ENCODE measurements around the gene ANKRD35.
"Not testable (repeated sequence)": the region's sequence is repeated elsewhere in the genome, so short reads cannot be mapped to it uniquely, and the experiment has no call there.

The ANKRD35 gene, protein sequence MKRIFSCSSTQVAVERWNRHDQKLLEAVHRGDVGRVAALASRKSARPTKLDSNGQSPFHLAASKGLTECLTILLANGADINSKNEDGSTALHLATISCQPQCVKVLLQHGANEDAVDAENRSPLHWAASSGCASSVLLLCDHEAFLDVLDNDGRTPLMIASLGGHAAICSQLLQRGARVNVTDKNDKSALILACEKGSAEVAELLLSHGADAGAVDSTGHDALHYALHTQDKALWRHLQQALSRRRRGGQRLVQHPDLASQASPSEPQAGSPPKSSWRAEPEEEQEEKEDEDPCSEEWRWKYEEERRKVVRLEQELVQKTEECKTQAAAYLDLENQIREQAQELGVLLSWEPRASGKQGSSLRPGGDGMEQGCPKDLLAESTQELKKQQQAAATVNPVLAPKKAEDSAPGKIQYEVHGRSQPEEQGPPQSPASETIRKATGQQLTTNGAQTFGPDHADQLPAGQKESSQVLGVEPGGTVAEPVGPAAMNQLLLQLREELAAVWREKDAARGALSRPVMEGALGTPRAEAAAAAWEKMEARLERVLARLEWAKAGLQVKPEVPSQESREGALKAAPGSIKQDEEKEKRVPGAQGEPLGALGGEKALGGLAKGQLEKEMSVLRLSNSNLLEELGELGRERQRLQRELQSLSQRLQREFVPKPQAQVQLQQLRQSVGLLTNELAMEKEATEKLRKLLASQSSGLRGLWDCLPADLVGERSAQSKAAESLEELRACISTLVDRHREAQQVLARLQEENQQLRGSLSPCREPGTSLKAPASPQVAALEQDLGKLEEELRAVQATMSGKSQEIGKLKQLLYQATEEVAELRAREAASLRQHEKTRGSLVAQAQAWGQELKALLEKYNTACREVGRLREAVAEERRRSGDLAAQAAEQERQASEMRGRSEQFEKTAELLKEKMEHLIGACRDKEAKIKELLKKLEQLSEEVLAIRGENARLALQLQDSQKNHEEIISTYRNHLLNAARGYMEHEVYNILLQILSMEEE

DNA sequence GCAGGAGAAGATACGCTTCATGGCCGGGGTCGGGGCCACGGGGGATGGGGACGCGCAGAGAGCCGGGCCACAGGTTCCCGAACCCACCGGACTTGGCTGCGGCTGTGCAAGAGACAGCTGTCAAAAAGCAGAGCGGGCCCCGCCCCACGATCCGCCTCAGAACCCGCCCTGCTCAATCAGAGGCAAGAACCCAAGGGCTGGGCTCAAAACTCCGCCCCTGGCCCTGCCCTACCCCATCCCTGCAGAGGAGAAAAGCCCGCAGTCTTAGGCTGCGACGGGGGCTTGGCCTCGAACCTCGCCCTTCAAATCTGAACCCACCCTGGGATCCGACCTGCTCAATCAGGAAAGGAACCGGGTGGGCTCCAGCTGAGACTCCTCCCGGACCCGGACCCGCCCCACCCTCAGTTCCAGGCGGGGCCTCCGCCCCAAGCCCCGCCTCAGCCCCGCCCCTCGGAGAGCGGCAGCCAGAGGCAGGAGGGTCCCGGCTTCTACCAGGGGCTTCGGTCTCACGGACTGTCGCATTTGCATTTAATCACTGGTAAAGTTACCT, at the start of gene ANKRD35:
Gene ANKRD35 (minus strand): TSS at position 129 of the 550 bp plus-strand sequence. CDS start 108 bp downstream, at position 21.
- DNase-seq: peak; percentile 94

DNA sequence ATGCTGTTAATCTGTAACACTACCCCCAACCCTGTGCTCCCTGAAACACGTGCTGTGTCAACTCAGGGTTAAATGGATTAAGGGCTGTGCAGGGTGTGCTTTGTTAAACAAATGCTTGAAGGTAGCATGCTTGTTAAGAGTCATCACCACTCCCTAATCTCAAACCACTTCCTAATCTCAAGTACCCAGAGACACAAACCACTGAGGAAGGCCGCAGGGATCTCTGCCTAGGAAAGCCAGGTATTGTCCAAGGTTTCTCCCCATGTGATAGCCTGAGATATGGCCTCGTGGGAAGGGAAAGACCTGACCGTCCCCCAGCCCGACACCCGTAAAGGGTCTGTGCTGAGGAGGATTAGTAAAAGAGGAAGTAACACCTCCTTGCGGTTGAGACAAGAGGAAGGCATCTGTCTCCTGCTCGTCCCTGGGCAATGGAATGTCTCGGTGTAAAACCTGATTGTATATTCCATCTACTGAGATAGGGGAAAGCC, 46.9 kb upstream of the ANKRD35 start:
- peak; percentile 84 for DNase-seq

DNA sequence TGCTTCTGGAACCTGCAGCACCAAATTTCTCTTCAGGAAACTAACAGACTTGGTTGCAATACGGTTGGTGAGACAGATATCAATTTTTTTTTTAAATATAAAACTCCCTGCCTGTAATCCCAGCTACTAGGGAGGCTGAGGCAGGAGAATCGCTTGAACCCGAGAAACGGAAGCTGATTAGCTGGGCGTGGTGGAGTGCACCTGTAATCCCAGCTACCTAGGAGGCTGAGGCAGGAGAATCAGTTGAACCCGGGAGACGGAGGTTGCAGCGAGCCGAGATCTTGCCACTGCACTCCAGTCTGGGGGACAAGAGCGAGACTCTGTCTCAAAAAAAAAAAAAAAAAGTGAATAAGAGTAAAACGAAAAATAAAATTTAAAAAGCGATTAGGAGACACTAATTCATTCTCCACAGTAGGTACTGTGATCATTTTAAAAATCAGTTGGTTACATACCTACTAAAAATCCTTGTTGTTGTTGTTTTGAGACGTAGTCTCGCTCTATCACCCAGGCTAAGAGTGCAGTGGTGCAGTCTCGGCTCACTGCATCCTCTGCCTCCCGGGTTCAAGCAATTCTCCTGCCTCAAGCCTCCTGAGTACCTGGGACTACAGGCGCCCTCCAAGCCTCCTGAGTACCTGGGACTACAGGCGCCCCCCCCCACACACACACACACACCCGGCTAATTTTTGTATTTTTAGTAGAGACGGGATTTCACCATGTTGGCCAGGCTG, 42.4 kb upstream of the ANKRD35 start:
- DNase-seq: no peak

DNA sequence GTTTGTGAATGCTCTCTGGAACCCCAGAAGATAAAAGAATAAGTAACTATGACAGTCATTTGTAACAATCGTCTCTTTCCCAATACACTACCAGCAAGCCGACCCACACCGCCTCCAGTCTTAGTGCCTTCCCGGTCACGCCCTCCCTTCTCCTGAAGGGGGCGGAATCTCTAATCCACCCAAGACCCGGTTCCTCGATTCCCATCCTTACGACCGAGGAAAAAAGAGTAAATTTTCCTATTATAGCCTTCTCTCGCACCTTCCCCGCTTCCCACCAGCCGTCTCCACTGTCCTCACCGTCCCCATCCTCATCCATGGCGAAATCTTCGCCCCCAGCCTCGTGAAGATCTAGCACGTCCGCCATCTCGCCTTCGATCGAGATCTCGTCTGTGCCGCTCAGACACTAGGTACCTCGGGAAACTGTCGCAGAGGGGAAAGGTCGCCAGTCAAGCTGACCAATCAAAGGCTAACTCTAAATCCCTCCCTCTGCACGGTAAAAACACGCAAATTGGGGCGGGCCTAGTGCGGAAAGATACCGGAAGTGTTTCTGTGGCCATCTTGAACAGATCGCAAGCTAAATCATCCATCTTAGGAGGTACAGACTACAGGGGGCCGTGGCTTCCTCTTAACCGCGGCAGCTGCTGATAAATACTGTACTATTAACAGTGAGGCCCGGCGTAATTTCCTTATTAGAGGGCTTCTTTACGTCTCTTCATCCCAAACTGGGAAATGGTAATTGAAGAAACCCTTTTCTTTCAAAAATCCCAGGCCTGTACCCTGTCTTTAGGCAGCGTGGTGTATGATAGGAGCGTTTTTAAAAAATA, 41.6 kb upstream of the ANKRD35 start, which contains the start of gene RBM8A:
Gene RBM8A (minus strand): TSS at position 422 of the 824 bp plus-strand sequence. CDS start 58 bp downstream, at position 364.
- DNase-seq: peak; percentile 100

DNA sequence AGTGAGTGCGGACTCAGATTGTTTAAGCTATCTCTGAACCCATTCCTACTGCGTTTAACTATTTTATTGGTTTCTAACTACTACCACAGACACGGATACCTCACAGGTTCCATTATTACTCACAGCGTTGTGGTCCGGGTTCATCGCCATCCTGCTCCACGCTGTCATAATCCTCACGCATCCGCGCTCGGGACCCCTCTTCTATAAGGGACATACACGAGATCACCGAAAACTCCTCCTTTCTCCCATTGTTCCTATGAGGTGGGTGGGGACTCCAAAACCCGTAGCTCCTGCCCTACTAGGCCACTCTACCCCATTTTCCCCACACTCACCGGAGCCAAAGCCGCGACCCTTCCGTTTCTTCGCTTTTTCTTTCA, 41.0 kb upstream of the ANKRD35 start:
- no peak for DNase-seq

DNA sequence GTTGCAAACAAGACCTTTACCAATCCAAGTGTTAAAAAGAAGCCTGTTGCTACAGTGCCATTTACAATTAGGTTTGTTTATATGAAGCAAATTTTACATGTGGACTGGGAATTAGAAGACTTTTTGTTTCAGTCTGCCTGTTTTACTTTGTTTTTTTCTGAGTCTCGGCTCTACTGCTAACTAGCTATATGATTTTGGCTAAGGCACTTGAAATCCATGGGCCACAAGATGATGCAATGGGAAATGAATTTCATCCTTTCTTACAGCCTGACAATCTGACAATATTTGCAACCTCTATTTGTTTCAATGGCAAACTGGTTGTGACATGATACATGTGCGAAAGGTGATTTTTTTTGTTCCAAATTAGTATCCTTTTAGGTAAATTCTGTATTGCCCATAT, 36.6 kb upstream of the ANKRD35 start:
- peak; percentile 17 for DNase-seq

DNA sequence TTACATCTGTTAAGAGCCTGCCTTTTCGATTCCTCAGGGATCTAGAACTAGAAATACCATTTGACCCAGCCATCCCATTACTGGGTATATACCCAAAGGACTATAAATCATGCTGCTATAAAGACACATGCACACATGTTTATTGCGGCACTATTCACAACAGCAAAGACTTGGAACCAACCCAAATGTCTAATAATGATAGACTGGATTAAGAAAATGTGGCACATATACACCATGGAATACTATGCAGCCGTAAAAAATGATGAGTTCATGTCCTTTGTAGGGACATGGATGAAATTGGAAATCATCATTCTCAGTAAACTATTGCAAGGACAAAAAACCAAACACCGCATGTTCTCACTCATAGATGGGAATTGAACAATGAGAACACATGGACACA, 34.6 kb upstream of the ANKRD35 start:
- DNase-seq: not testable (repeated sequence)

DNA sequence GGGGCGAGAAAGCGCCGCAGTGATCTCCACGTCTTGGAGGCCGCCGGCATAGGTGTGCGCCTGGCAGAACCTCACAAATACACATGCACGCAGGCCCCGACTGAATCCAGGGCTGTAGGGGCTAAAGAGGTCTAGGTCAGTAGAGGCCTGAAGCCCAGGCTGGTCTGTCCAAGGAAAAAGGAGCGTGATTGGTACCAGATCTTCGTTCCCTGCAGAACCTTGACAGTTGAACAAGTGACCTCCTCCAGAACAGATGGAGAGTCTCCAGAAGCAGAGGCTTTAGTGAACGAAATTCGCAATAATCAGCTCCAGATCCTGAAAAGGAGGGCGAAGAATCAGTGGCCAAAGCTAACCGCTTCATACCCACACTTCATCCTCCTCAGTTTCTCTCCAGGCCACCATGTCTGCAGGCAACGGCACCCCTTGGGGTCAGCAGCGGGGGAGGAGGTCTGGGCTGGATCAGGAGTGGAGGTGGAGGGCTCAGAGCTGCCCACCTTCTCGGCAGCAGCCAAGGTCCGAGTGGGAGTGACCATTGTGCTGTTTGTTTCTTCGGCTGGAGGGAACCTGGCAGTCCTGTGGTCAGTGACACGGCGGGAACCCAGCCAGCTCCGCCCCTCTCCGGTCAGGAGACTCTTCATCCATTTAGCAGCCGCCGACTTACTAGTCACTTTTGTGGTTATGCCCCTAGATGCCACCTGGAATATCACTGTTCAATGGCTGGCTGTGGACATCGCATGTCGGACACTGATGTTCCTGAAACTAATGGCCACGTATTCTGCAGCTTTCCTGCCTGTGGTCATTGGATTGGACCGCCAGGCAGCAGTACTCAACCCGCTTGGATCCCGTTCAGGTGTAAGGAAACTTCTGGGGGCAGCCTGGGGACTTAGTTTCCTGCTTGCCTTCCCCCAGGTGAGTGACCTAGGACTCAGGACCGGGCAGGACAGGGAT, 33.6 kb upstream of the ANKRD35 start:
- DNase-seq: peak; percentile 71

DNA sequence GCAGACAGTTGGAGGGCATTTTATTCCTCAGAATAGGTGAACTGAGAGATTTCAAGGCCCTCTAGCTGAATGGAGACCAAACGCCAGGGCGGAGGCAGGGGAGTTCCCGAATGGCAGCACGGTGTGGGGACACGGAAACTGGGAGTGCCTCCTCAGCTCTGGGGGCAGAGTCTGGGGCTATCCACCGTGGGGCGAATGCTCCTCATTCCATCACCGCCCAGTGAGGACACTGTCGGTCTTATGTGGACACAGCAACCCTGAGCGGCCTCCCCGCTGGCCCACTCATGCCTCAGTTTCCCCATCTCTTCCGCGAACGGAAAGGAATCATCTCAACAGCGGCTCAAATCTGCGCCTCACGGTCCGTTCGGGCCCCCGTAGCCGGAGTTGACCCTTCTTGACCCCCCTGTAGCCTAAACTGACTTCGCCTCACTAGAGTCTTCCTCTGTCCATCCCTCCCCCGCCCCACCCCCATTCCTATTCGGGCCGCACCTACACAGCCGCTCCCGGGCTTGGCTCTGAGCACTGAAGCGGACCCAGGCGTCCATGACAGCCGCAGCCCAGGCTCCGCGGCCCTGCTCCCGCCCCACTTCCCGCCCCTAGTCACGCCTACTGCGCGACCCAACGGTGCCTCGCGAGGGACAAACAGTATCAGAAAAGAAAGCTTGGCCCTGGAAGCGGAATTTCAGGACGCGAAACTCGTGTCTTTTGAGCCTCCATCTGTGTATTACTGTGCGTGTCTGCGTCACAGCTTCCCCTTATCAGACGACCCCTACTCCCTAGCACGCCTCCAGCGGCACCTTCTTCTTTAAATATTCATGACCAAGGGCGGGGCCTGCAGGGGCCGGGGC, 32.7 kb upstream of the ANKRD35 start, which contains the start of gene PEX11B:
Gene PEX11B (minus strand): TSS at position 574 of the 848 bp plus-strand sequence. CDS start 29 bp downstream, at position 545.
- peak; percentile 96 for DNase-seq

DNA sequence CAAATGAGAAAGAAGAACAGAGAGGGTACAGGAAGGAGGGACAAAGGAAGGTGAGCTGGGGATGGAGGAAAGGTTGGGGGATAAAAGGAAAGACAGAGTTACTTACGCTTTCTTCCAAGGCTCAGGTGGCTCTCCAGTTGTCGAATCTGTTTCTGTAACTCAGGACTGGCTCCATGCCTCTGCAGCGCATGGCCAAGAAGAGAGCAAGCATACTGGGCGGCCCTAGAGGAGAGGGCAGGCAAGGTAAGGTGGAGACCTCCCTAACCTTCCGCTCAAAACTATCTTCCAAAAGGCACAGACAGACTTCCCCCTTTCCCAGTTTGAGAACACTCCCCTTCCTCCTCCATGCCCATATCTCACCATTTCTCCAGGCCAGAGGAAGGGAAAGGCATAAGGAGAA, 31.9 kb upstream of the ANKRD35 start:
- no peak for DNase-seq

DNA sequence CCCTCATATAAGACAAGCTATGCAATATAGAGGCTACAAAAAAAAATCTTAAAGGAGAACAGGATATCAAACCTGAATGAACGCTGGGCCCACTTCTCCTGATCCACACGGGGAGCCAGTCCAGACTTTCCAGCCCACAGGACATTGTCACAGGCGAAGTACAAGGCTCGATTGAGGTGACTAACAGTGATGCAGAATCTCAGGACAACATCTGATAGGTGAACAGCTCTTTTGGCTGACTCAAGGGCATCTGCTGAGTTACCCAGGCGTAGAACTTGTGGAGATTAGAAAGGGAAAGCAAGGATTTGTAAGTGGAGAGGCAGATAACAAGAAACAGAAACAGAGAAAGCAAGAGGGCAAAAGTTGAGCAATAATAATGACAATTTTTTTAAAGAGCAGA, 31.1 kb upstream of the ANKRD35 start:
- DNase-seq: no peak

DNA sequence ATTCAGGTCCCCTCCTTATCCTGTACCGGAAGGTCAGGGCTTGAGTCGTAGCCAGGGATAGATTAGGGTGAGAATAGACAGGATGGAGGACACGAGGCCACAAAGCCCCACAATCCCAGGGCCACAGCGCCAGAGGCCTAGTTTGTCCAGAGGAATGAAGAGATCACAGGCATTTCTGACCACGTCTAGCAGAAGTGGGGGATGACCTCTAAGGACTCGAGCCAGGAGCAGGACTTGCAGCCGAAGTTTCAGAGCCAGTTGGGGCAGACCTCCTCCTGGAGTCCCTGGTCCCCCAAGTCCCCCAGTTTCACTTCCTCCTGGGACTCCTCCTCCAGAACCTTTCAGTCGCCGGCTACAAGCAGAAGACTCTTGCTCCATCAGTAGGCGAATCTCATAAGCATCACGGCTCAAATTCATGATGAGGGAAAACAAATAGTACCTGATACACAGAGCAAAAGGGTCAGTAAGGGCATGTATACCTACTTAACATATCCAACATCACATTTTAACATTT, 26.5 kb upstream of the ANKRD35 start:
- DNase-seq: no peak

DNA sequence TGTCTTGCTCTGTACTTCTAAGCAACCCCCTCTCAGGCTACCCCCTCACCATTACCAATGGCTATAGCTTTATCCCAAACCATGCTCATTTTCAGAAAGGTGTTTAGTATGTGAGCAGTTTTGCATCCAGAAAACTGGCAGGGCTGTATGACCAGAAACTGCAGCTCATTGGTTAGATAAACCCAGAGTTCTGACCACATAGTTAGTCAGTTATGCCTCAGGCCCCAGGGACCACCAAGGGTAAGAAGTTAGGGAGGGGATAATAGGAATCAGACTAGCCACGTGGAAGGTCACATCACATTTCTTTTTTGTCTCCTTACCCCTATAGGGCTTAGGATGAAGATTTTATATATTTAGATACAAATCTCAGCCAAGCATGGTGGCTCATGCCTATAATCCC, 23.0 kb upstream of the ANKRD35 start:
- no peak for DNase-seq

DNA sequence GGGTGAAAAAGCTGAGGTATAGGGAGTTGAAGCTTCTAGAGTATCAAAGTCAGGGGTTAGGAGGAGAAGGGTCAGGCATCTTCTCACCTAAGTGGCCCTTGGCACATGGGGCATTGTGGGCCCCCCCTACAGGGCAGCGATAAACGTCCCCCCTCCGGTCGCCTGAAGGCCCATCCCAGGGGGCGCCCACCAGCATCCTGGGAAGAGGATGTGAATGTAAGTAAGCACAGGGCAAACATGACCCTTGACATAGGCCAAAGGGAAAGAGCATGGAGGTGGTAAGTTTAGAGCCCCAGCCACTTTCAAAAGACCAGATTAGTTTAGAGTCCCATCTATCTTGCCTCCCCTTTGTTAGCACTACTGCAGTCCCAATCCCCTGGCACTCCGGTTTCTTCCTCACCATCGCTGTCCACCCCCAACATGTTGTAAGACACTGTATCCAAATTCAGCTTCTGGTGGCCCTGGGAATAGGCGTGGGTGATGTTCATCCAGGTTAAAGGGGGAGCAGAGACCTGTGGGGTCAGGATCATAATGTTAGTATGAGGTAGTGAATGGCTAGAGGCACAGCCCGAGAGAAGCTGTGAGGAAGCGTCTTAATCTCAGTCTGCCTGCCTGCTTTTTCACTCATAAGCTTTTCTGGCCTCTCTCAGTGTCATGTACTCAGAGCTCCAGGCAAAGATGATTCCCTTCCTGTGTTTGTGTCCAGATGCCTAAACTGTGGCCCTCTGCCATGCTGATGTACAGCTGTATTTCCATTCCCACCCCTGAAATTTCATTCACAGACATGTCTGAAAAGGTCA, 21.5 kb upstream of the ANKRD35 start:
- DNase-seq: no peak

DNA sequence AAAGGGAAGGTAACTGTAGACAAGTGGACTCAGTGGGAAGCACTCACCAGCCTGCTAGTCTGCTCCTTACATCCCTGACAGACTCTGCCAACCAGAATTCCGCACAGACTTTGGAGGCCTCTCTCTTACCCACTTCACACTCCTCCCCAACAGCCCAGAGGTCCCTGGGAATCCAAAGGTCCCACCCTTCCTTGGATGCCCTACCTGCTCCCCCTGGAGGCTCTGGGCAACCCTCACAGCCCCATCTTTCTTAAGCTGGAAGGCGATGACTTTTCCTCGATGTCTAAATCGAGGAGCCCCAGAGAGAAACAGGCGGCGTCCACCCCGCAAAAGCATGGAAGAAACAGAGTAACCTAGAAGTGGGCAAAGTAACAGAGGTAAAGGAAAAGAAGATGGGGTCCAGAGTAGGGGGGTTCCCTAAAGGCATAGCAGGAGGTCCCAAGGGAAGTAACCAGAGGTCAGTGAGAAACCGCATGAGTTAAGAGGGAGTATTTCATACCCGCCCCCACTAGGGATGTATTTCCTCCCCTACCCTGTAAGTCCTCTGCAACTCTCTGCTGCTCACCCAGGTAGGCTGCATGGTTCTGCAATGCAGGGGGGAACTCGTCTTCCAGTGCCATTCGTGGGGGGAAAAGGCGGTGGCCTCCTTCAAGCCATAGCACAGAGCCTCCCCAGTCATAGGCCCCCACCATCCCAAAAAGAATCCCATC, 15.8 kb upstream of the ANKRD35 start:
- DNase-seq: no peak

DNA sequence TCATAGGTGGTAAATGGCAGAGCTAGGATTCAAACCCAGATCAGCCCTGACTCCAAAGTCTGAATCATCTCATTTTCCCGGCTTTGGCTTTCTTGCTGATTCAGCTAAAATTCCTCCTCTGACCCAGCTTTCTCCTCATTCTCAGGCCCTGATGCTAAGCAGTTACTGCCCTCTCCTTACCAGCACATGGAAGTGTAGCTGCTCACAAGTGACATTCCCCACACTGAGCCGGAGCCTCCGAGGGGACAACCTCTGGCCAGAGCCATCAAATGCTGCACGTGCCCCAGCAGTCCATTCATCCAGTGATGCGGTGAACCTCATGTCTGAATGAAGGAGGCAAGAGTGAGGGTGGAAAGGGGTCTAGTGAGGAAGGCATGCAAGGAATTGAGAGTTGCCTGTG, 13.1 kb upstream of the ANKRD35 start:
- no peak for DNase-seq

DNA sequence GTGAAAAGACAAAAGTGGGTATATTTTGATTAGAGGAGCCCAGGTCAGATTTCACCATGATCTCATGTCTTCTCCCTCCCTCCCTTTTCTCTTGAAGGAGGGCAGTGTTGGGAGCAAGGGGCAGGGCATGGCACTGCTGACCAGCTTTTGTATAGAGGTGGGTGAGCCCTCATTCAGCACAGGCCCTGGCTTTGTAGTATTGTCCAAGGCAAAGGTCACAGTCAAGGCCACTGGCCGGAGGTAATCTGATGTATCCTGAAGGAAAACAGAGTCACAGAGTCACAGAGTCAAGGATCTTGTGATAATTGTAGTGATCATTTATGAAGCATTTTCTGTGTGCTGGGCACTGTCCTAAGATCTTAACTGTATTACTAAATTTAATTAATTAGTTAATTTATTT, 12.3 kb upstream of the ANKRD35 start:
- DNase-seq: no peak

All from hematopoietic multipotent progenitor cell treated with erythropoietin and hydrocortisone succinate and interleukin-3 and kit ligand, for 6 days (in vitro differentiated cells).